Uterus (tissue), 2 donors: ENCODE measurements around the gene ZC3H15.

ENCODE experiments used
- CTCF ChIP-seq, 4 experiments: fragments of 200-600 bp in 2 of 4; fragments of 450-650 bp in 2 of 4; sonication (generic) in 2 of 4; IDR thresholded peaks; one replicate each; pipeline ENCODE4 v1.5.1; 2016 to 2019; ENCODE audit warnings: antibody characterized with exemption in 4 of 4, mild to moderate bottlenecking in 2 of 4, moderate library complexity in 1 of 4
- POLR2A ChIP-seq, 2 donors: fragments of 450-650 bp; IDR thresholded peaks; one replicate each; pipeline ENCODE4 v1.6.1; 2016; ENCODE audit warnings: antibody characterized with exemption in 2 of 2, mild to moderate bottlenecking in 1 of 2, moderate library complexity in 1 of 2

GRCh38 chr2:186460465-186460864, 25.6 kb upstream of the ZC3H15 start:
- peak in 2 of 4 experiments; percentile 11 to 22 for TF ChIP-seq CTCF (IDR thresholded peaks at IDR 0.05)
- TF ChIP-seq POLR2A (IDR thresholded peaks at IDR 0.05), result no peak
